H1 (cell line): ENCODE results near the gene MSI2. TPM values are rescaled to one million over a fixed set of nuclear protein-coding genes. Genes with fewer than 3 reads are reported as not detected.

Experiments used
- CTCF ChIA-PET: fragments of 300-600 bp; sonication (Branson Sonifier 250); formaldehyde crosslinking; loops from one replicate; lab custom pipeline; 2021; ENCODE audit not compliant: partially characterized antibody; lab: Charles Lee
- POLR2A ChIA-PET: fragments of 300-600 bp; sonication (Branson Sonifier 250); formaldehyde crosslinking; loops from one replicate; lab custom pipeline; 2021; ENCODE audit warnings: inconsistent platforms; ENCODE audit not compliant: partially characterized antibody; lab: Charles Lee
- DNase-seq, 2 experiments: peaks; one replicate each; pipeline versions ENCODE4 v3.0.0 to v3.0.0-alpha.2; 2010 to 2022; ENCODE audit warnings: low spot score in 2 of 2, low read depth in 1 of 2, mixed read lengths in 1 of 2
- FAIRE-seq: peaks from 2 replicates; lab custom pipeline; 2011; peaks lifted over from hg19 to GRCh38; lab: Jason Lieb, UNC
- H2AFZ ChIP-seq: 2 replicates; pipeline ENCODE4 v1.8.1; 2012; ENCODE audit warnings: low read length, inconsistent platforms
- H2AK5ac ChIP-seq: 2 replicates; pipeline ENCODE4 v1.6.1; 2013; ENCODE audit warnings: low read depth, low read length
- H2BK120ac ChIP-seq: replicated peaks from 2 replicates; pipeline ENCODE3; 2013; ENCODE audit warnings: low read depth, low read length, inconsistent platforms
- H2BK12ac ChIP-seq: 2 replicates; pipeline ENCODE4 v1.6.1; 2013; ENCODE audit warnings: low read depth, low read length
- H2BK15ac ChIP-seq: 2 replicates; pipeline ENCODE4 v1.6.1; 2013; ENCODE audit warnings: low read length
- H2BK20ac ChIP-seq: 2 replicates; pipeline ENCODE4 v1.6.1; 2013; ENCODE audit warnings: low read length
- H2BK5ac ChIP-seq: 2 replicates; pipeline ENCODE4 v1.6.1; 2013; ENCODE audit warnings: low read depth, low read length
- H3K14ac ChIP-seq: 2 replicates; pipeline ENCODE4 v1.6.1; 2013; ENCODE audit warnings: inconsistent platforms; ENCODE audit not compliant: insufficient read length
- H3K18ac ChIP-seq: 2 replicates; pipeline ENCODE4 v1.6.1; 2013; ENCODE audit warnings: low read length; ENCODE audit errors: extremely low read depth
- H3K23ac ChIP-seq: 2 replicates; pipeline ENCODE4 v1.6.1; 2013; ENCODE audit warnings: inconsistent platforms; ENCODE audit not compliant: insufficient read length
- H3K23me2 ChIP-seq: 2 replicates; pipeline ENCODE4 v1.6.1; 2013; ENCODE audit warnings: low read depth, low read length
- H3K27ac ChIP-seq: 2 replicates; pipeline ENCODE4 v1.6.1; 2011; ENCODE audit warnings: low read depth, low read length, inconsistent platforms
- H3K27me3 ChIP-seq, 4 experiments: replicated peaks in 1 of 4; 1 replicate in 1 of 4; 2 replicates in 3 of 4; pipeline versions ENCODE4 v1.6.1 to v1.8.1; 2011 to 2013; ENCODE audit warnings: low read length in 3 of 4, mild to moderate bottlenecking in 3 of 4, inconsistent platforms in 2 of 4, mixed read lengths in 2 of 4, moderate library complexity in 1 of 4; ENCODE audit not compliant: control insufficient read depth in 3 of 4, insufficient read depth in 3 of 4; ENCODE audit errors: extremely low read depth in 1 of 4
- H3K36me3 ChIP-seq, 4 experiments: 2 replicates each; pipeline versions ENCODE4 v1.6.1 to v1.8.1; 2011 to 2013; ENCODE audit warnings: mild to moderate bottlenecking in 4 of 4, low read length in 3 of 4, moderate library complexity in 2 of 4, control low read depth in 1 of 4, inconsistent platforms in 1 of 4; ENCODE audit not compliant: insufficient read depth in 4 of 4, control insufficient read depth in 2 of 4
- H3K4ac ChIP-seq: replicated peaks from 2 replicates; pipeline ENCODE3; 2013; ENCODE audit warnings: low read length, low read depth, mixed read lengths, inconsistent platforms; ENCODE audit not compliant: insufficient read length
- H3K4me1 ChIP-seq, 4 experiments: replicated peaks in 1 of 4; 1 replicate in 1 of 4; 2 replicates in 3 of 4; pipeline versions ENCODE4 v1.6.1 to v1.8.1; 2011 to 2013; ENCODE audit warnings: low read length in 3 of 4, inconsistent platforms in 2 of 4, mixed read lengths in 1 of 4; ENCODE audit not compliant: insufficient read depth in 4 of 4, control insufficient read depth in 3 of 4
- H3K4me2 ChIP-seq, 2 experiments: 2 replicates each; pipeline versions ENCODE4 v1.6.1 to v1.8.1; 2011 to 2013; ENCODE audit warnings: low read depth in 2 of 2, low read length in 2 of 2, control low read depth in 1 of 2, inconsistent platforms in 1 of 2, mild to moderate bottlenecking in 1 of 2; ENCODE audit not compliant: insufficient read depth in 1 of 2
- H3K4me3 ChIP-seq, 4 experiments: fragments of 200-600, 300-600 bp in 1 of 4; sonication (generic), shearing (Covaris generic), sonication (Bioruptor Twin) in 1 of 4; 2 replicates each; pipeline versions ENCODE4 v1.5.1 to v1.8.1; 2011 to 2016; ENCODE audit warnings: low read length in 4 of 4, low read depth in 3 of 4, control low read depth in 2 of 4, inconsistent platforms in 2 of 4, mild to moderate bottlenecking in 2 of 4, mixed read lengths in 1 of 4, moderate library complexity in 1 of 4; ENCODE audit not compliant: insufficient read depth in 2 of 4; ENCODE audit errors: extremely low read depth in 1 of 4
- H3K56ac ChIP-seq: replicated peaks from 2 replicates; pipeline ENCODE3; 2013; ENCODE audit warnings: low read depth, mild to moderate bottlenecking, mixed read lengths, low read length, inconsistent platforms; ENCODE audit not compliant: insufficient read length
- H3K79me1 ChIP-seq: 2 replicates; pipeline ENCODE4 v1.6.1; 2013; ENCODE audit warnings: low read depth, low read length, control low read depth
- H3K79me2 ChIP-seq, 2 experiments: 2 replicates each; pipeline versions ENCODE4 v1.6.1 to v1.8.1; 2012 to 2013; ENCODE audit warnings: low read length in 2 of 2, mild to moderate bottlenecking in 2 of 2, inconsistent platforms in 1 of 2; ENCODE audit not compliant: insufficient read depth in 2 of 2, control insufficient read depth in 1 of 2
- H3K9ac ChIP-seq, 4 experiments: replicated peaks in 1 of 4; 1 replicate in 1 of 4; 2 replicates in 3 of 4; pipeline versions ENCODE4 v1.6.1 to v1.8.1; 2011 to 2013; ENCODE audit warnings: low read depth in 3 of 4, low read length in 3 of 4, control low read depth in 2 of 4, mild to moderate bottlenecking in 2 of 4, moderate library complexity in 2 of 4, inconsistent platforms in 1 of 4; ENCODE audit errors: extremely low read depth in 1 of 4
- H3K9me3 ChIP-seq, 2 experiments: 2 replicates each; pipeline versions ENCODE4 v1.6.1 to v1.8.1; 2012 to 2013; ENCODE audit warnings: mild to moderate bottlenecking in 2 of 2, moderate library complexity in 2 of 2, control low read depth in 1 of 2, inconsistent platforms in 1 of 2, low read depth in 1 of 2, low read length in 1 of 2, mixed read lengths in 1 of 2; ENCODE audit not compliant: insufficient read depth in 2 of 2
- H4K20me1 ChIP-seq, 2 experiments: replicated peaks in 1 of 2; 2 replicates each; pipeline versions ENCODE3 to v1.8.1; 2011 to 2013; ENCODE audit warnings: inconsistent platforms in 2 of 2, low read length in 2 of 2, mild to moderate bottlenecking in 1 of 2; ENCODE audit not compliant: insufficient read depth in 2 of 2, control insufficient read depth in 1 of 2
- H4K5ac ChIP-seq: 2 replicates; pipeline ENCODE4 v1.6.1; 2013; ENCODE audit warnings: low read length, low read depth, mixed read lengths, inconsistent platforms; ENCODE audit not compliant: insufficient read length
- H4K8ac ChIP-seq: 2 replicates; pipeline ENCODE4 v1.8.0; 2013; ENCODE audit warnings: mild to moderate bottlenecking, moderate library complexity, low read length, inconsistent platforms; ENCODE audit not compliant: insufficient read depth; ENCODE audit errors: extremely low read depth
- H4K91ac ChIP-seq: replicated peaks from 2 replicates; pipeline ENCODE3; 2013; ENCODE audit warnings: low read length, mixed read lengths, inconsistent platforms; ENCODE audit not compliant: insufficient read length
- CEBPB ChIP-seq: IDR thresholded peaks from 2 replicates; pipeline ENCODE4 v1.6.1; 2012; ENCODE audit warnings: low read depth, low read length
- KDM5A ChIP-seq: fragments of 200-600 bp; IDR thresholded peaks from 2 replicates; pipeline ENCODE4 v1.7.1; 2012; ENCODE audit warnings: mild to moderate bottlenecking, low read length, inconsistent platforms, mixed read lengths
- SIX5 ChIP-seq: IDR thresholded peaks from 2 replicates; pipeline ENCODE4 v1.6.1; 2011; ENCODE audit warnings: mild to moderate bottlenecking, low read depth, low read length
- TAF7 ChIP-seq: optimal IDR thresholded peaks from 2 replicates; pipeline ENCODE3; 2011; ENCODE audit warnings: low read depth, mild to moderate bottlenecking, inconsistent platforms, low read length, moderate library complexity, borderline replicate concordance
- WGBS, 2 experiments: shearing (Covaris generic) in 1 of 2; methylation state at CpG; one replicate each; pipeline versions ENCODE4 v1.1.6 to v1.1.7; 2013 to 2015; ENCODE audit warnings: low lambda C conversion rate in 2 of 2, mixed read lengths in 2 of 2, inconsistent platforms in 1 of 2, low coverage in 1 of 2, missing lambda C conversion rate in 1 of 2; ENCODE audit not compliant: insufficient replicate concordance in 2 of 2, insufficient coverage in 1 of 2, insufficient read length in 1 of 2; ENCODE audit errors: extremely low coverage in 1 of 2, missing lambda C conversion rate in 1 of 2; 5-methylcytosine and 5-hydroxymethylcytosine counted together
- polyA plus RNA-seq, 7 experiments: library from polyadenylated mRNA; depleted of rRNA in 3 of 7; stranded (reverse) in 5 of 7; unstranded in 2 of 7; fragments of >200 nt in 5 of 7; fragments of 200-250 nt in 2 of 7; gene quantifications; 1 replicate in 5 of 7; 2 replicates in 1 of 7; 4 replicates in 1 of 7; pipeline versions ENCODE4 v1.2.1 to v1.2.3, GENCODE V29; 2011 to 2013; ENCODE audit warnings: missing spikeins in 2 of 7, mixed read lengths in 2 of 7
- total RNA-seq: library from RNA; stranded (reverse); fragmentation: NEBNext Ultra II Directional; extraction: Animal tissue kit (Norgen Biotek cat#: 25700); gene quantifications from 2 replicates; pipeline ENCODE4 v1.2.1, GENCODE V29; 2021

The MSI2 gene
- total and polyA plus RNA-seq, 2 of the 8 experiments (the other 6 are each of a cell fraction or from before 2014, with no cell fraction given), result 36.7 to 80.6 TPM

GRCh38 chr17:57518587-57519581, 262.6 kb downstream of the MSI2 start:
- H3K56ac ChIP-seq, result no peak overlapping the region
- H3K18ac ChIP-seq, result no peak overlapping the region
- peak overlapping the region; percentile 43 for H4K8ac ChIP-seq
- H3K23me2 ChIP-seq, result no peaks in the 10 kb centered on the region
- H3K23ac ChIP-seq, result no peak overlapping the region
- 0 out of 2 replicates have a peak overlapping the region, but pooled peaks have one; percentile 12 for H2BK5ac ChIP-seq
- H3K4me3 ChIP-seq, result no peak overlapping the region
- no peaks in the 10 kb centered on the region for H3K9me3 ChIP-seq
- peaks cover 2 to 7% (median 2%) of the 10 kb centered on the region in 4 experiments for H3K4me1 ChIP-seq
- FAIRE-seq, result no peak
- H4K5ac ChIP-seq, result no peak overlapping the region
- no peak overlapping the region for H3K4ac ChIP-seq
- 88% methylated on average over 20 of the region's 20 CpGs; no CpG with 5 or more reads in 1 of the 2 experiments for WGBS, 2 experiments
- TF ChIP-seq SIX5 (no peak), TAF7 (no peak), KDM5A (no peak), CEBPB (no peak)
- TF ChIP-seq, all 59 proteins: peak for 0
- no peaks in the 10 kb centered on the region for H3K27me3 ChIP-seq
- no peak overlapping the region for H2BK120ac ChIP-seq
- H2BK12ac ChIP-seq, result no peak overlapping the region
- H2AFZ ChIP-seq, result no peak overlapping the region
- peaks cover 0 to 7% of the 10 kb centered on the region in 2 experiments; a peak in 1 of 4 replicates for H3K79me2 ChIP-seq
- H3K4me2 ChIP-seq, result no peak overlapping the region
- no peak overlapping the region for H2BK20ac ChIP-seq
- ChIA-PET CTCF (interaction anchor here (0.7 to 1.8 kb wide), 9 partner anchors 20 to 348 kb away, joined by 3 to 7 read pairs (median 3); no protein-coding TSS in a partner anchor), POLR2A (interaction anchor here (1.0 kb wide), 1 partner anchor 13 kb away, joined by 3 read pairs; no protein-coding TSS in a partner anchor)
- H3K36me3 ChIP-seq, result no peaks in the 10 kb centered on the region
- no peak overlapping the region for H3K9ac ChIP-seq
- no peak overlapping the region for H2AK5ac ChIP-seq
- H3K27ac ChIP-seq, result no peak overlapping the region
- H2BK15ac ChIP-seq, result no peak overlapping the region
- DNase-seq, result peak in 1 of 2 experiments; percentile 15
- peaks cover 3% of the 10 kb centered on the region; the same call in 1 of the 2 replicates for H3K79me1 ChIP-seq
- peaks cover 0 to 3% of the 10 kb centered on the region in 2 experiments for H4K20me1 ChIP-seq
- H4K91ac ChIP-seq, result no peak overlapping the region
- no peak overlapping the region for H3K14ac ChIP-seq
